ENCODE measurements around the gene ATRX. TPM values are rescaled to one million over a fixed set of nuclear protein-coding genes. Genes with fewer than 3 reads are reported as not detected.

ATRX gene
- total and polyA plus RNA-seq, 10 of the 15 experiments (the other 5 are each of a cell fraction or from before 2014, with no cell fraction given) = 19.4 to 73.8 (median 45.2) TPM

DNA sequence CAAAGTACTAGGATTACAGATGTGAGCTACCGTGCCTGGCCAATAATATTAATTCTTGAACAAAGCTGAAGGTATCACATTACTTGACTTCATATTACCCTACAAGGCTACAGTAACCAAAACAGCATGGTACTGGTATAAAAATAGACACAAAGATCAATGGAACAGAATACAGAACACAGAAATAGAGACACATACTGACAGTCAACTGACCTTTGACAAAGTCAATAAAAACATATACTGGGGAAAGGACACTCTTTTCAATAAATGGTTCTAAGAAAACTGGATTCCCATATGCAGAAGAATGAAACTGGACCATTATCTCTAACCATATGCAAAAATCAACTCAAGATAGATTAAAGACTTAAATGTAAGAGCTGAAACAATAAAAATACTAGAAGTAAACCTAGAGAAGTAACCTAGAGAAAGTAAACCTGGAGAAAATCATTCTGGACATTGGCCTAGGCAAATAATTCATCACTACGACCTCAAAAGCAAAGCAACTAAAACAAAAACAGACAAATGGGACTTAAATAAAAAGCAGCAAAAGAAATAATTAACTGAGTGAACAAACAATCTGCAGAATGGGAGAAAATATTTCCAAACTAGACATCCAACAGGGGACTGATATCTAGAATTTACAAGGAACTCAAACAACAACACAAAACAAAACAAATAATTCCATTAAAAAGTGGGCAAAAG is 182.2 kb downstream of the ATRX start:
- Histone ChIP-seq H3K4me1 (ENCODE audit: control insufficient read depth, insufficient read depth, low read length) (no peaks in the 10 kb centered on the region), H3K36me3 (ENCODE audit: control insufficient read depth in 2 of 2, insufficient read depth in 2 of 2, low read length in 1 of 2) (no peaks in the 10 kb centered on the region; a peak in 1 of 4 replicates), H3K27me3 (replicated peaks in 1 of 2; ENCODE audit: control insufficient read depth in 2 of 2, insufficient read depth in 2 of 2, low read length in 1 of 2) (no peaks in the 10 kb centered on the region), H2AFZ (ENCODE audit: control insufficient read depth, low read depth, low read length) (no peak overlapping the region), H3K79me2 (ENCODE audit: control insufficient read depth, insufficient read depth, low read length) (no peaks in the 10 kb centered on the region), H3K4me2 (ENCODE audit: control insufficient read depth, insufficient read depth) (no peak overlapping the region), H3K9me3 (replicated peaks; ENCODE audit: control insufficient read depth, insufficient read depth, low read length) (no peaks in the 10 kb centered on the region), H3K9ac (ENCODE audit: control insufficient read depth, insufficient read depth, low read length) (no peak overlapping the region), H4K20me1 (ENCODE audit: control insufficient read depth, insufficient read depth) (no peaks in the 10 kb centered on the region), H3K4me3 (no peak overlapping the region), H3K27ac (ENCODE audit: control insufficient read depth, insufficient read depth) (no peak overlapping the region)
- FAIRE-seq (no peak), ATAC-seq (no peak), DNase-seq (ENCODE audit: low read depth, low spot score) (no peak)
- in situ Hi-C loops (cut with MboI) (no loop called here), intact Hi-C loops (cut with micrococcal nuclease; ENCODE audit: unreplicated experiment) (no loop called here)
- BruUV-seq (replicated peaks) = TSS peak; percentile 25
- RAD21 ChIA-PET (ENCODE audit: unreplicated experiment) = no interaction called here
- POLR2A ChIA-PET = no interaction called here
- SMC1A ChIA-PET (ENCODE audit: uncharacterized antibody, unreplicated experiment) = no interaction called here
- CTCF ChIA-PET = no interaction called here
- 46% methylated on average over 2 of the region's 2 CpGs for WGBS (ENCODE audit: insufficient coverage, insufficient replicate concordance, low lambda C conversion rate, missing lambda C conversion rate)
- TF ChIP-seq CREB1 (IDR thresholded peaks at IDR 0.05; ENCODE audit: low read depth) (no peak), MYB (IDR thresholded peaks at IDR 0.05; ENCODE audit: borderline replicate concordance, low read depth, low read length) (no peak), YBX1 (IDR thresholded peaks at IDR 0.05) (no peak), ZNF384 (IDR thresholded peaks at IDR 0.05; ENCODE audit: borderline replicate concordance, low read depth, low read length) (no peak), ELK1 (IDR thresholded peaks at IDR 0.05; ENCODE audit: low read depth, low read length) (no peak), ZNF274 (IDR thresholded peaks at IDR 0.05; ENCODE audit: insufficient read depth, insufficient read length) (no peak), STAT3 (IDR thresholded peaks at IDR 0.05; ENCODE audit: low read depth, low read length) (no peak), KDM1A (IDR thresholded peaks at IDR 0.05; ENCODE audit: borderline replicate concordance) (no peak), RB1 (IDR thresholded peaks at IDR 0.05; ENCODE audit: borderline replicate concordance) (no peak), FOXK2 (IDR thresholded peaks at IDR 0.05) (no peak), CBX3 (IDR thresholded peaks at IDR 0.05; ENCODE audit: borderline replicate concordance, low read depth) (no peak), POU2F2 (IDR thresholded peaks at IDR 0.05; ENCODE audit: borderline replicate concordance, low read depth, low read length) (no peak)
- TF ChIP-seq, protein P1, sequence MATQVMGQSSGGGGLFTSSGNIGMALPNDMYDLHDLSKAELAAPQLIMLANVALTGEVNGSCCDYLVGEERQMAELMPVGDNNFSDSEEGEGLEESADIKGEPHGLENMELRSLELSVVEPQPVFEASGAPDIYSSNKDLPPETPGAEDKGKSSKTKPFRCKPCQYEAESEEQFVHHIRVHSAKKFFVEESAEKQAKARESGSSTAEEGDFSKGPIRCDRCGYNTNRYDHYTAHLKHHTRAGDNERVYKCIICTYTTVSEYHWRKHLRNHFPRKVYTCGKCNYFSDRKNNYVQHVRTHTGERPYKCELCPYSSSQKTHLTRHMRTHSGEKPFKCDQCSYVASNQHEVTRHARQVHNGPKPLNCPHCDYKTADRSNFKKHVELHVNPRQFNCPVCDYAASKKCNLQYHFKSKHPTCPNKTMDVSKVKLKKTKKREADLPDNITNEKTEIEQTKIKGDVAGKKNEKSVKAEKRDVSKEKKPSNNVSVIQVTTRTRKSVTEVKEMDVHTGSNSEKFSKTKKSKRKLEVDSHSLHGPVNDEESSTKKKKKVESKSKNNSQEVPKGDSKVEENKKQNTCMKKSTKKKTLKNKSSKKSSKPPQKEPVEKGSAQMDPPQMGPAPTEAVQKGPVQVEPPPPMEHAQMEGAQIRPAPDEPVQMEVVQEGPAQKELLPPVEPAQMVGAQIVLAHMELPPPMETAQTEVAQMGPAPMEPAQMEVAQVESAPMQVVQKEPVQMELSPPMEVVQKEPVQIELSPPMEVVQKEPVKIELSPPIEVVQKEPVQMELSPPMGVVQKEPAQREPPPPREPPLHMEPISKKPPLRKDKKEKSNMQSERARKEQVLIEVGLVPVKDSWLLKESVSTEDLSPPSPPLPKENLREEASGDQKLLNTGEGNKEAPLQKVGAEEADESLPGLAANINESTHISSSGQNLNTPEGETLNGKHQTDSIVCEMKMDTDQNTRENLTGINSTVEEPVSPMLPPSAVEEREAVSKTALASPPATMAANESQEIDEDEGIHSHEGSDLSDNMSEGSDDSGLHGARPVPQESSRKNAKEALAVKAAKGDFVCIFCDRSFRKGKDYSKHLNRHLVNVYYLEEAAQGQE (IDR thresholded peaks at IDR 0.05; ENCODE audit: low read depth, low read length) = no peak
- TF ChIP-seq, protein P2, sequence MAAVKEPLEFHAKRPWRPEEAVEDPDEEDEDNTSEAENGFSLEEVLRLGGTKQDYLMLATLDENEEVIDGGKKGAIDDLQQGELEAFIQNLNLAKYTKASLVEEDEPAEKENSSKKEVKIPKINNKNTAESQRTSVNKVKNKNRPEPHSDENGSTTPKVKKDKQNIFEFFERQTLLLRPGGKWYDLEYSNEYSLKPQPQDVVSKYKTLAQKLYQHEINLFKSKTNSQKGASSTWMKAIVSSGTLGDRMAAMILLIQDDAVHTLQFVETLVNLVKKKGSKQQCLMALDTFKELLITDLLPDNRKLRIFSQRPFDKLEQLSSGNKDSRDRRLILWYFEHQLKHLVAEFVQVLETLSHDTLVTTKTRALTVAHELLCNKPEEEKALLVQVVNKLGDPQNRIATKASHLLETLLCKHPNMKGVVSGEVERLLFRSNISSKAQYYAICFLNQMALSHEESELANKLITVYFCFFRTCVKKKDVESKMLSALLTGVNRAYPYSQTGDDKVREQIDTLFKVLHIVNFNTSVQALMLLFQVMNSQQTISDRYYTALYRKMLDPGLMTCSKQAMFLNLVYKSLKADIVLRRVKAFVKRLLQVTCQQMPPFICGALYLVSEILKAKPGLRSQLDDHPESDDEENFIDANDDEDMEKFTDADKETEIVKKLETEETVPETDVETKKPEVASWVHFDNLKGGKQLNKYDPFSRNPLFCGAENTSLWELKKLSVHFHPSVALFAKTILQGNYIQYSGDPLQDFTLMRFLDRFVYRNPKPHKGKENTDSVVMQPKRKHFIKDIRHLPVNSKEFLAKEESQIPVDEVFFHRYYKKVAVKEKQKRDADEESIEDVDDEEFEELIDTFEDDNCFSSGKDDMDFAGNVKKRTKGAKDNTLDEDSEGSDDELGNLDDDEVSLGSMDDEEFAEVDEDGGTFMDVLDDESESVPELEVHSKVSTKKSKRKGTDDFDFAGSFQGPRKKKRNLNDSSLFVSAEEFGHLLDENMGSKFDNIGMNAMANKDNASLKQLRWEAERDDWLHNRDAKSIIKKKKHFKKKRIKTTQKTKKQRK (IDR thresholded peaks at IDR 0.05; ENCODE audit: low read depth, low read length) = no peak
- TF ChIP-seq, protein P3, sequence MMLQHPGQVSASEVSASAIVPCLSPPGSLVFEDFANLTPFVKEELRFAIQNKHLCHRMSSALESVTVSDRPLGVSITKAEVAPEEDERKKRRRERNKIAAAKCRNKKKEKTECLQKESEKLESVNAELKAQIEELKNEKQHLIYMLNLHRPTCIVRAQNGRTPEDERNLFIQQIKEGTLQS (IDR thresholded peaks at IDR 0.05; ENCODE audit: borderline replicate concordance, extremely low read depth, low read depth, low read length) = no peak
